GM21723 (cell line): Measurements from ENCODE around the gene BTBD9.
"Not testable (repeated sequence)": the region's sequence is repeated elsewhere in the genome, so short reads cannot be mapped to it uniquely, and the experiment has no call there.

Source experiments
- ATAC-seq: cut with Tn5 transposase; IDR thresholded peaks from one replicate; pipeline ENCODE4 v1.9.1; 2021; ENCODE audit warnings: mild to moderate bottlenecking, moderate library complexity; ENCODE audit not compliant: unreplicated experiment

The BTBD9 gene

GRCh38 chr6:38650207-38650752 lies 10.6 kb upstream of the BTBD9 start:
- ATAC-seq: no peak

GRCh38 chr6:38649744-38650143 lies 10.0 kb upstream of the BTBD9 start:
- ATAC-seq: no peak

- ATAC-seq: no peak
Measured at GRCh38 chr6:38648629-38649028, 8.9 kb upstream of the BTBD9 start.

GRCh38 chr6:38646166-38646878 lies 6.6 kb upstream of the BTBD9 start:
- ATAC-seq: no peak

GRCh38 chr6:38644951-38645350 lies 5.2 kb upstream of the BTBD9 start:
- ATAC-seq: no peak

- ATAC-seq: no peak
Measured at GRCh38 chr6:38640216-38640909, 634 bp upstream of the BTBD9 start.

- ATAC-seq: peak; percentile 37
Measured at GRCh38 chr6:38638941-38639497, 710 bp downstream of the BTBD9 start.

GRCh38 chr6:38637756-38638155 lies 2.0 kb downstream of the BTBD9 start:
- ATAC-seq: no peak

GRCh38 chr6:38636027-38636426 lies 3.7 kb downstream of the BTBD9 start:
- no peak for ATAC-seq

GRCh38 chr6:38634518-38634917 lies 5.2 kb downstream of the BTBD9 start:
- ATAC-seq: no peak

- no peak for ATAC-seq
Measured at GRCh38 chr6:38632490-38632889, 7.2 kb downstream of the BTBD9 start.

- no peak for ATAC-seq
Measured at GRCh38 chr6:38631186-38631783, 8.4 kb downstream of the BTBD9 start.

- no peak for ATAC-seq
Measured at GRCh38 chr6:38625217-38625616, 14.5 kb downstream of the BTBD9 start.

- not testable (repeated sequence) for ATAC-seq
Measured at GRCh38 chr6:38619342-38619741, 20.4 kb downstream of the BTBD9 start.

GRCh38 chr6:38618301-38618700 lies 21.4 kb downstream of the BTBD9 start:
- not testable (repeated sequence) for ATAC-seq

- no peak for ATAC-seq
Measured at GRCh38 chr6:38617856-38618255, 21.9 kb downstream of the BTBD9 start.

- ATAC-seq: no peak
Measured at GRCh38 chr6:38612143-38612965, 27.4 kb downstream of the BTBD9 start.

- ATAC-seq: no peak
Measured at GRCh38 chr6:38610050-38610625, 29.6 kb downstream of the BTBD9 start.

GRCh38 chr6:38604700-38605099 lies 35.0 kb downstream of the BTBD9 start:
- ATAC-seq: no peak

- no peak for ATAC-seq
Measured at GRCh38 chr6:38603966-38604365, 35.8 kb downstream of the BTBD9 start.
